Activated CD8-positive, alpha-beta T cell treated with anti-CD3 and anti-CD28 coated beads for 36 hours (primary cell): Measurements from ENCODE around the gene HAUS8. TPM values are rescaled to one million over a fixed set of nuclear protein-coding genes. Genes with fewer than 3 reads are reported as not detected.
"Not testable (repeated sequence)": the region's sequence is repeated elsewhere in the genome, so short reads cannot be mapped to it uniquely, and the experiment has no call there.

Source experiments
- ATAC-seq: fragments of 200-7000 bp; cut with Tn5 transposase; one replicate; pipeline ENCODE4 v1.10.0; 2021; ENCODE audit warnings: mild to moderate bottlenecking, moderate library complexity
- CTCF ChIA-PET: fragments of 350-600 bp; sonication (Branson Sonifier 250); formaldehyde crosslinking; loops from one replicate; lab custom pipeline; 2021; ENCODE audit warnings: antibody characterized with exemption; lab: Charles Lee
- POLR2A ChIA-PET: fragments of 350-600 bp; sonication (Branson Sonifier 250); formaldehyde crosslinking; loops from one replicate; lab custom pipeline; 2021; ENCODE audit warnings: antibody characterized with exemption; lab: Charles Lee
- DNase-seq: peaks from one replicate; pipeline ENCODE4 v3.0.0-alpha.2; 2020
- H3K27ac Mint-ChIP-seq: one replicate; pipeline ENCODE4 v1.8.0; 2021; ENCODE audit warnings: mild to moderate bottlenecking, mixed read lengths
- H3K27me3 Mint-ChIP-seq: one replicate; pipeline ENCODE4 v1.8.0; 2021; ENCODE audit warnings: mixed read lengths
- H3K36me3 Mint-ChIP-seq: one replicate; pipeline ENCODE4 v1.8.0; 2021; ENCODE audit warnings: low read depth, mixed read lengths
- H3K4me1 Mint-ChIP-seq: one replicate; pipeline ENCODE4 v1.8.0; 2021; ENCODE audit warnings: low read depth, mixed read lengths
- H3K4me3 Mint-ChIP-seq: one replicate; pipeline ENCODE4 v1.8.0; 2021; ENCODE audit warnings: mild to moderate bottlenecking, moderate library complexity, mixed read lengths
- H3K9me3 Mint-ChIP-seq: one replicate; pipeline ENCODE4 v1.8.0; 2021; ENCODE audit warnings: mixed read lengths
- intact Hi-C: fragments of 100-400 bp; cut with micrococcal nuclease; formaldehyde crosslinking; loops from one replicate; pipeline ENCODE4 v1.10.0; 2022
- total RNA-seq, 2 experiments: library from RNA; stranded (reverse); gene quantifications; one replicate each; pipeline ENCODE4 v1.2.3, GENCODE V29; 2021
- TF ChIP-seq, protein P1 (sequence below): fragments of 200-600 bp; IDR thresholded peaks from one replicate; pipeline ENCODE4 v1.8.0; 2022; ENCODE audit warnings: antibody characterized with exemption, mild to moderate bottlenecking

HAUS8 gene
- total RNA-seq, 2 experiments from 2014 or later, result 40.7 to 41.9 TPM

GRCh38 chr19:17095141-17095919, 20.1 kb upstream of the HAUS8 start:
- Mint-ChIP-seq H3K4me1 (peaks cover 30% of the 10 kb centered on the region), H3K27ac (no peak overlapping the region), H3K4me3 (no peak overlapping the region), H3K36me3 (peaks cover 5% of the 10 kb centered on the region), H3K9me3 (no peaks in the 10 kb centered on the region), H3K27me3 (no peaks in the 10 kb centered on the region)
- no peak for ATAC-seq
- TF ChIP-seq, protein P1, sequence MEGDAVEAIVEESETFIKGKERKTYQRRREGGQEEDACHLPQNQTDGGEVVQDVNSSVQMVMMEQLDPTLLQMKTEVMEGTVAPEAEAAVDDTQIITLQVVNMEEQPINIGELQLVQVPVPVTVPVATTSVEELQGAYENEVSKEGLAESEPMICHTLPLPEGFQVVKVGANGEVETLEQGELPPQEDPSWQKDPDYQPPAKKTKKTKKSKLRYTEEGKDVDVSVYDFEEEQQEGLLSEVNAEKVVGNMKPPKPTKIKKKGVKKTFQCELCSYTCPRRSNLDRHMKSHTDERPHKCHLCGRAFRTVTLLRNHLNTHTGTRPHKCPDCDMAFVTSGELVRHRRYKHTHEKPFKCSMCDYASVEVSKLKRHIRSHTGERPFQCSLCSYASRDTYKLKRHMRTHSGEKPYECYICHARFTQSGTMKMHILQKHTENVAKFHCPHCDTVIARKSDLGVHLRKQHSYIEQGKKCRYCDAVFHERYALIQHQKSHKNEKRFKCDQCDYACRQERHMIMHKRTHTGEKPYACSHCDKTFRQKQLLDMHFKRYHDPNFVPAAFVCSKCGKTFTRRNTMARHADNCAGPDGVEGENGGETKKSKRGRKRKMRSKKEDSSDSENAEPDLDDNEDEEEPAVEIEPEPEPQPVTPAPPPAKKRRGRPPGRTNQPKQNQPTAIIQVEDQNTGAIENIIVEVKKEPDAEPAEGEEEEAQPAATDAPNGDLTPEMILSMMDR, result no peak
- DNase-seq, result no peak
- ChIA-PET POLR2A (interaction anchor here (0.6 to 1.0 kb wide), 3 partner anchors 9 to 975 kb away, joined by 3 read pairs; no protein-coding TSS in a partner anchor), CTCF (no interaction called here)
- intact Hi-C loops, result no loop called here

DNA sequence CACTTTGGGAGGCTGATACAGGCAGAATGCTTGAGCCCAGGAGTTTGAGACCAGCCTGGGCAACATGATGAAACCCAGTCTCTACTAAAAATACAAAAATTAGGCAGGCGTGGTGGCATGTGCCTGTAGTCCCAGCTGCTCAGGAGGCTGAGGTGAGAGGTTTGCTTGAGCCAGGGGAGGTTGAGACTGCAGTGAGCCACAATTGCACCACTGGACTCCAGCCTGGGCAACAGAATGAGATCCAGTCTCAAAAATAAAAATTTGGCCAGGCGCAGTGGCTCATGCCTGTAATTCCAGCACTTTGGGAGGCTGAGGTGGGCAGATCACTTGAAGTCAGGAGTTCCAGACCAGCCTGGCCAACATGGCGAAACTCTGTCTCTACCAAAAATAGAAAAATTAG, 19.4 kb upstream of the HAUS8 start:
- POLR2A ChIA-PET, result interaction anchor here (1.0 kb wide), 1 partner anchor 9 kb away, joined by 3 read pairs; no protein-coding TSS in a partner anchor
- CTCF ChIA-PET, H3K27ac Mint-ChIP-seq, DNase-seq, H3K9me3 Mint-ChIP-seq, H3K36me3 Mint-ChIP-seq, H3K27me3 Mint-ChIP-seq, ATAC-seq, H3K4me3 Mint-ChIP-seq: not testable (repeated sequence)
- peaks cover 36% of the 10 kb centered on the region for H3K4me1 Mint-ChIP-seq
- intact Hi-C loops, result loop anchor here (5.0 kb wide), 1 partner anchor 33 kb away; no protein-coding TSS in a partner anchor

GRCh38 chr19:17092696-17093095, 17.4 kb upstream of the HAUS8 start:
- Mint-ChIP-seq H3K9me3 (no peaks in the 10 kb centered on the region), H3K4me1 (peaks cover 47% of the 10 kb centered on the region), H3K4me3 (no peak overlapping the region), H3K27ac (no peak overlapping the region), H3K27me3 (no peaks in the 10 kb centered on the region), H3K36me3 (peaks cover 7% of the 10 kb centered on the region)
- TF ChIP-seq, protein P1, result no peak
- ATAC-seq (no peak), DNase-seq (no peak)
- intact Hi-C loops, result loop anchor here (5.0 kb wide), 1 partner anchor 35 kb away; no protein-coding TSS in a partner anchor
- CTCF ChIA-PET, result interaction anchor here (1.0 kb wide), 1 partner anchor 10 kb away, joined by 3 read pairs; no protein-coding TSS in a partner anchor
- POLR2A ChIA-PET, result interaction anchor here (0.6 to 0.8 kb wide), 2 partner anchors 73 to 196 kb away, joined by 3 read pairs; no protein-coding TSS in a partner anchor

DNA sequence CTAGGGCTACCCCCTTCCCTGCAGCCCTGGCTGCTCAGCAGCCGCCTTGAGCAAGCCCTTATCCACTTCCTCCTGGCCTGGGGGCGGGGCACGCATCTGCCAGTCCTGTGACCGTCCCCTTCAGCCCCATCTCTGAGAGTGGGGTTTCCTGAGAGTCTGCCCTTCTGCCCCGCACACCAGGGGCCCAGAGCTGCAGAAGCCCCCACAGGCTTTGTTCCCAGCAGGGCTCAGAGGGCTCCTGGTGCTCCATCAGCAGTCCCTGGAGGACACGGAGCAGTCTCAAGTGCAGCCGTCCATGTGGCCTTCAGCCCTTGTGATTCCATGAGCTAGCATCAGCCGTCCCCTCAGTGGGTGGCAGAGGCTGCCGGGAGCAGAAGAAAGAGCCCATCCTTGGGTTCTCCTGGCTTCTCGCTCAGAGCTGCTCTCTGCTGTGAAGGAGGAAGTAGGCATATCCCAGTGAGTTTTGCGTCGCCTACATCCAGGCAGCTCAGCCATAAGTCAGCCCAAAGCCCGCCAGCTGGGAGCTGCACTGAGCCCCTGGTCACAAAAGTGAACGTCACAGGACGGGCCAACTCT, 16.6 kb upstream of the HAUS8 start:
- DNase-seq, result peak; percentile 42
- intact Hi-C loops, result loop anchor here (5.0 kb wide), 1 partner anchor 35 kb away; no protein-coding TSS in a partner anchor
- Mint-ChIP-seq H3K9me3 (no peaks in the 10 kb centered on the region), H3K36me3 (peaks cover 13% of the 10 kb centered on the region), H3K27ac (no peak overlapping the region), H3K27me3 (no peaks in the 10 kb centered on the region), H3K4me3 (no peak overlapping the region), H3K4me1 (peaks cover 50% of the 10 kb centered on the region)
- POLR2A ChIA-PET, result interaction anchor here (0.8 kb wide), 1 partner anchor 196 kb away, joined by 3 read pairs; no protein-coding TSS in a partner anchor
- TF ChIP-seq, protein P1, result no peak
- CTCF ChIA-PET, result no interaction called here
- peak; percentile 48 for ATAC-seq

GRCh38 chr19:17090583-17090982, 15.3 kb upstream of the HAUS8 start:
- DNase-seq, result peak; percentile 82
- intact Hi-C loops, result loop anchor here (5.0 kb wide), 1 partner anchor 37 kb away; no protein-coding TSS in a partner anchor
- POLR2A ChIA-PET, result interaction anchor here (0.9 kb wide), 1 partner anchor 14 kb away, joined by 5 read pairs; the partner anchor contains the start of gene MYO9B
- Mint-ChIP-seq H3K4me3 (peak overlapping the region; percentile 4), H3K36me3 (peaks cover 14% of the 10 kb centered on the region), H3K27me3 (no peaks in the 10 kb centered on the region), H3K27ac (peak overlapping the region; percentile 85), H3K9me3 (no peaks in the 10 kb centered on the region), H3K4me1 (peaks cover 46% of the 10 kb centered on the region)
- peak; percentile 92 for ATAC-seq
- CTCF ChIA-PET, result no interaction called here
- TF ChIP-seq, protein P1, result no peak
